Heart left ventricle (tissue), 13 donors: Measurements from ENCODE around the gene FSTL4.

Experiments used
- CTCF ChIP-seq, 12 donors: fragments of 200-600 bp; sonication (generic) in 4 of 12; IDR thresholded peaks; one replicate each; pipeline versions ENCODE4 v1.5.0 to v1.8.0; 2018 to 2022; ENCODE audit warnings: antibody characterized with exemption in 12 of 12, mild to moderate bottlenecking in 5 of 12
- POLR2A ChIP-seq, 2 donors: fragments of 450-650 bp; IDR thresholded peaks; one replicate each; pipeline ENCODE4 v1.6.1; 2017; ENCODE audit warnings: antibody characterized with exemption in 2 of 2, mild to moderate bottlenecking in 2 of 2, moderate library complexity in 2 of 2
- donor health status: ischemic (EF 13 %, LVEDD 7.1; RV severe dilation, severe dysfunction).
- donor health status: DM: no; HTN: yes; CAD: no.
- donor health status: DM: no; HTN: no; CAD: no.
- donor health status: ischemic (EF 25% LVEDD 6.9; RV normal size, moderate dysfunction).
- donor health status: ischemic (EF 25% LVEDD 5.7; RV mildly dilated, moderate dysfunction).
- donor health status: ischemic (EF 35%, LVEDD 5.7; RV mildly dilated, moderate dysfunction).
- donor health status: nonischemic (EF 11% LVEDD 7.7; RV severe dilation, severe dysfunction).
- donor health status: DM: yes; HTN: yes; CAD: no.
- donor health status: PGD.
- donor health status: ischemic (EF 29% LVEDD 5.4; RV normal size, mild dysfunction).
- donor health status: nonischemic (EF 23%, LVEDD 6.1; RV moderate dilation, normal function).

GRCh38 chr5:133559960-133560359, 52.4 kb downstream of the FSTL4 start:
- TF ChIP-seq CTCF (IDR thresholded peaks at IDR 0.05) = no peak
- no peak for TF ChIP-seq POLR2A (IDR thresholded peaks at IDR 0.05)
